K562 (cell line): ENCODE results near the gene PREX1. TPM values are rescaled to one million over a fixed set of nuclear protein-coding genes. Genes with fewer than 3 reads are reported as not detected.

ENCODE experiments used
- RHOXF2B ChIP-seq: fragments of 250-450 bp; sonication (Bioruptor Pico); conservative IDR thresholded peaks from 2 replicates; pipeline ENCODE4 v1.5.1; 2021
- ZNF407 ChIP-seq: fragments of 450-650 bp; IDR thresholded peaks from 2 replicates; pipeline ENCODE4 v1.6.1; 2016; ENCODE audit warnings: low read depth
- polyA plus RNA-seq, 8 experiments: library from polyadenylated mRNA; depleted of rRNA in 4 of 8; stranded (reverse) in 5 of 8; unstranded in 3 of 8; fragments of >200 nt; fragmentation: Nextera tagmentation in 2 of 8; fragmentation: Illumina TruSeq in 1 of 8; extraction: Ambion mirVana in 2 of 8; extraction: Trizol in 1 of 8; gene quantifications; 2 replicates each; pipeline versions ENCODE4 v1.2.1 to v1.2.3, GENCODE V29; 2011 to 2014; ENCODE audit warnings: inconsistent platforms in 1 of 8, missing spikeins in 1 of 8
- total RNA-seq, 7 experiments: library from RNA; depleted of rRNA in 6 of 7; stranded (reverse); fragments of >200 nt in 6 of 7; fragmentation: Illumina TruSeq in 2 of 7; extraction: Trizol in 2 of 7; gene quantifications; 2 replicates each; pipeline versions ENCODE4 v1.2.1 to v1.2.3, GENCODE V29; 2011 to 2021; ENCODE audit warnings: low replicate concordance in 1 of 7
- TF ChIP-seq, protein P1 (sequence below): fragments of 450-650 bp; IDR thresholded peaks from 2 replicates; pipeline ENCODE4 v1.6.1; 2017; ENCODE audit warnings: antibody characterized with exemption, mild to moderate bottlenecking
- TF ChIP-seq, protein P2 (sequence below), 2 experiments: IDR thresholded peaks; 2 replicates each; pipeline ENCODE4 v1.6.1; 2011; ENCODE audit warnings: borderline replicate concordance in 1 of 2, control low read depth in 1 of 2, low read depth in 1 of 2, low read length in 1 of 2, mild to moderate bottlenecking in 1 of 2, mixed read lengths in 1 of 2, moderate library complexity in 1 of 2; ENCODE audit not compliant: insufficient read depth in 1 of 2, insufficient read length in 1 of 2, poor library complexity in 1 of 2, severe bottlenecking in 1 of 2; ENCODE audit errors: extremely low read depth in 1 of 2

PREX1 gene
- total and polyA plus RNA-seq, 9 of the 15 experiments (the other 6 are each of a cell fraction or from before 2014, with no cell fraction given) = 0.37 to 10.4 (median 4.8) TPM

GRCh38 chr20:48814633-48815032 is 13.2 kb downstream of the PREX1 start (continued):
- no peak for TF ChIP-seq ZNF407
- no peak for TF ChIP-seq RHOXF2B
- TF ChIP-seq, protein P1, sequence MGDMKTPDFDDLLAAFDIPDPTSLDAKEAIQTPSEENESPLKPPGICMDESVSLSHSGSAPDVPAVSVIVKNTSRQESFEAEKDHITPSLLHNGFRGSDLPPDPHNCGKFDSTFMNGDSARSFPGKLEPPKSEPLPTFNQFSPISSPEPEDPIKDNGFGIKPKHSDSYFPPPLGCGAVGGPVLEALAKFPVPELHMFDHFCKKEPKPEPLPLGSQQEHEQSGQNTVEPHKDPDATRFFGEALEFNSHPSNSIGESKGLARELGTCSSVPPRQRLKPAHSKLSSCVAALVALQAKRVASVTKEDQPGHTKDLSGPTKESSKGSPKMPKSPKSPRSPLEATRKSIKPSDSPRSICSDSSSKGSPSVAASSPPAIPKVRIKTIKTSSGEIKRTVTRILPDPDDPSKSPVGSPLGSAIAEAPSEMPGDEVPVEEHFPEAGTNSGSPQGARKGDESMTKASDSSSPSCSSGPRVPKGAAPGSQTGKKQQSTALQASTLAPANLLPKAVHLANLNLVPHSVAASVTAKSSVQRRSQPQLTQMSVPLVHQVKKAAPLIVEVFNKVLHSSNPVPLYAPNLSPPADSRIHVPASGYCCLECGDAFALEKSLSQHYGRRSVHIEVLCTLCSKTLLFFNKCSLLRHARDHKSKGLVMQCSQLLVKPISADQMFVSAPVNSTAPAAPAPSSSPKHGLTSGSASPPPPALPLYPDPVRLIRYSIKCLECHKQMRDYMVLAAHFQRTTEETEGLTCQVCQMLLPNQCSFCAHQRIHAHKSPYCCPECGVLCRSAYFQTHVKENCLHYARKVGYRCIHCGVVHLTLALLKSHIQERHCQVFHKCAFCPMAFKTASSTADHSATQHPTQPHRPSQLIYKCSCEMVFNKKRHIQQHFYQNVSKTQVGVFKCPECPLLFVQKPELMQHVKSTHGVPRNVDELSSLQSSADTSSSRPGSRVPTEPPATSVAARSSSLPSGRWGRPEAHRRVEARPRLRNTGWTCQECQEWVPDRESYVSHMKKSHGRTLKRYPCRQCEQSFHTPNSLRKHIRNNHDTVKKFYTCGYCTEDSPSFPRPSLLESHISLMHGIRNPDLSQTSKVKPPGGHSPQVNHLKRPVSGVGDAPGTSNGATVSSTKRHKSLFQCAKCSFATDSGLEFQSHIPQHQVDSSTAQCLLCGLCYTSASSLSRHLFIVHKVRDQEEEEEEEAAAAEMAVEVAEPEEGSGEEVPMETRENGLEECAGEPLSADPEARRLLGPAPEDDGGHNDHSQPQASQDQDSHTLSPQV = no peak
- TF ChIP-seq, protein P2, sequence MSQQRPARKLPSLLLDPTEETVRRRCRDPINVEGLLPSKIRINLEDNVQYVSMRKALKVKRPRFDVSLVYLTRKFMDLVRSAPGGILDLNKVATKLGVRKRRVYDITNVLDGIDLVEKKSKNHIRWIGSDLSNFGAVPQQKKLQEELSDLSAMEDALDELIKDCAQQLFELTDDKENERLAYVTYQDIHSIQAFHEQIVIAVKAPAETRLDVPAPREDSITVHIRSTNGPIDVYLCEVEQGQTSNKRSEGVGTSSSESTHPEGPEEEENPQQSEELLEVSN (IDR thresholded peaks at IDR 0.05; ENCODE audit: borderline replicate concordance in 1 of 2, extremely low read depth in 1 of 2, insufficient read depth in 1 of 2, insufficient read length in 1 of 2, low read depth in 1 of 2, low read length in 1 of 2, poor library complexity in 1 of 2, severe bottlenecking in 1 of 2) = no peak
